Natural killer cell (primary cell): ENCODE measurements around the gene SH3BGRL. TPM values are rescaled to one million over a fixed set of nuclear protein-coding genes. Genes with fewer than 3 reads are reported as not detected.

Experiments
- ATAC-seq, 3 donors: fragments of 150-1000 bp in 2 of 3; fragments of 200-7000 bp in 1 of 3; cut with Tn5 transposase; 1 replicate in 1 of 3; 2 replicates in 2 of 3; pipeline ENCODE4 v1.10.0; 2021; ENCODE audit warnings: mild to moderate bottlenecking in 2 of 3, moderate library complexity in 2 of 3
- DNase-seq, 2 donors: peaks; one replicate each; pipeline versions ENCODE4 v3.0.0 to v3.0.0-alpha.2; 2013 to 2021; ENCODE audit warnings: mixed read lengths in 1 of 2
- H3K27ac ChIP-seq: one replicate; pipeline ENCODE4 v1.5.1; 2013; ENCODE audit warnings: mild to moderate bottlenecking, low read length
- H3K27me3 ChIP-seq: one replicate; pipeline ENCODE4 v1.6.1; 2013; ENCODE audit warnings: low read length; ENCODE audit not compliant: control insufficient read depth, insufficient read depth
- H3K36me3 ChIP-seq: one replicate; pipeline ENCODE4 v1.6.1; 2013; ENCODE audit warnings: low read length; ENCODE audit not compliant: control insufficient read depth, insufficient read depth
- H3K4me1 ChIP-seq: one replicate; pipeline ENCODE4 v1.6.1; 2013; ENCODE audit warnings: low read length; ENCODE audit not compliant: control insufficient read depth, insufficient read depth
- H3K4me3 ChIP-seq: one replicate; pipeline ENCODE4 v1.5.1; 2013; ENCODE audit warnings: low read length
- H3K9me3 ChIP-seq: one replicate; pipeline ENCODE4 v1.6.1; 2013; ENCODE audit warnings: low read length; ENCODE audit not compliant: control insufficient read depth, insufficient read depth
- H3K27ac Mint-ChIP-seq, 2 donors: one replicate each; pipeline ENCODE4 v1.8.0; 2022; ENCODE audit warnings: mild to moderate bottlenecking in 2 of 2, mixed read lengths in 2 of 2, moderate library complexity in 1 of 2
- H3K27me3 Mint-ChIP-seq, 2 donors: one replicate each; pipeline ENCODE4 v1.8.0; 2022; ENCODE audit warnings: low read depth in 2 of 2, mixed read lengths in 2 of 2
- H3K36me3 Mint-ChIP-seq: one replicate; pipeline ENCODE4 v1.8.0; 2022; ENCODE audit warnings: mixed read lengths
- H3K4me1 Mint-ChIP-seq, 2 donors: one replicate each; pipeline ENCODE4 v1.8.0; 2022; ENCODE audit warnings: mixed read lengths in 2 of 2
- H3K4me3 Mint-ChIP-seq: one replicate; pipeline ENCODE4 v1.8.0; 2022; ENCODE audit warnings: mild to moderate bottlenecking, moderate library complexity, mixed read lengths
- H3K9me3 Mint-ChIP-seq, 2 donors: one replicate each; pipeline ENCODE4 v1.8.0; 2022; ENCODE audit warnings: mixed read lengths in 2 of 2
- CTCF ChIP-seq: fragments of 200-600 bp; IDR thresholded peaks from one replicate; pipeline ENCODE4 v1.8.0; 2022; ENCODE audit warnings: antibody characterized with exemption
- WGBS: methylation state at CpG from one replicate; pipeline ENCODE4 v1.1.7; 2013; ENCODE audit warnings: missing lambda C conversion rate; ENCODE audit not compliant: insufficient coverage; 5-methylcytosine and 5-hydroxymethylcytosine counted together
- intact Hi-C: fragments of 100-400 bp; cut with micrococcal nuclease; formaldehyde crosslinking; loops from one replicate; pipeline ENCODE4 v1.14.2; 2022
- total RNA-seq, 4 donors: library from RNA; stranded (reverse); fragments of 120-200 nt in 1 of 4; gene quantifications; one replicate each; pipeline versions ENCODE4 v1.2.3 to v1.2.4, GENCODE V29; 2013 to 2022

SH3BGRL gene
- total RNA-seq, 3 donors from 2014 or later (not counting 1 experiment from before 2014, with no cell fraction given) = 103 to 108 (median 108) TPM

GRCh38 chrX:81240701-81241331, 38.9 kb downstream of the SH3BGRL start:
- Mint-ChIP-seq H3K27ac (no peak overlapping the region), H3K4me3 (no peak overlapping the region), H3K4me1 (peaks cover 18 to 25% of the 10 kb centered on the region in 2 donors), H3K27me3 (no peaks in the 10 kb centered on the region), H3K36me3 (no peaks in the 10 kb centered on the region), H3K9me3 (no peaks in the 10 kb centered on the region)
- H3K27me3 ChIP-seq = no peaks in the 10 kb centered on the region
- no peak overlapping the region for H3K4me3 ChIP-seq
- peaks cover 2% of the 10 kb centered on the region for H3K36me3 ChIP-seq
- no peaks in the 10 kb centered on the region for H3K4me1 ChIP-seq
- no peaks in the 10 kb centered on the region for H3K9me3 ChIP-seq
- TF ChIP-seq CTCF = no peak
- no peak overlapping the region for H3K27ac ChIP-seq
- DNase-seq (no peak), ATAC-seq (no peak)
- WGBS = 93% methylated on average over 2 of the region's 4 CpGs
- intact Hi-C loops = no loop called here

- 97% methylated on average over 7 of the region's 7 CpGs for WGBS
- Mint-ChIP-seq H3K36me3 (no peaks in the 10 kb centered on the region), H3K4me3 (no peak overlapping the region), H3K9me3 (no peaks in the 10 kb centered on the region), H3K27me3 (no peaks in the 10 kb centered on the region), H3K27ac (no peak overlapping the region), H3K4me1 (peaks cover 22 to 28% of the 10 kb centered on the region in 2 donors)
- Histone ChIP-seq H3K27ac (no peak overlapping the region), H3K27me3 (no peaks in the 10 kb centered on the region), H3K4me3 (no peak overlapping the region), H3K36me3 (peaks cover 2% of the 10 kb centered on the region), H3K9me3 (no peaks in the 10 kb centered on the region), H3K4me1 (no peaks in the 10 kb centered on the region)
- DNase-seq (no peak), ATAC-seq (no peak)
- no peak for TF ChIP-seq CTCF
- intact Hi-C loops = no loop called here
Measured at GRCh38 chrX:81241753-81242152, 39.9 kb downstream of the SH3BGRL start.

DNA sequence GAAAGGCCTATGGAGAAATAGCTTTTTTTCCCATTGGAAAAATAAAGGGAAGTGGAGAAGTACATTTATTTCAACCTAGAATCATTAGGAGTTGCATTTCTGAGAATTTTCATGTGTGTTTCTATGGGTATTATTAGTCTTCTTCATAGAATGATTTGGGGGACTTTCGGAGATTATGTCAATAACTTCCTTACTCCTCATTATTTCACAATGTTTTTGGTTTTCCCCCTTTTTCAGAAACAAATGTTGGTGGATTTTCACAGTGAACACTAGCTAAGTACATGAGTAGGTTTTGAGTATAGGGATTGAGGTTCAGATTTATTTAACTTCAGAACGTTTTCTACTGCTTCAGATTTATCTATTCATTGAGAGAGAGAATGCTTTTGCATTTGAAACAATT, 54.0 kb downstream of the SH3BGRL start:
- H3K9me3 Mint-ChIP-seq = no peaks in the 10 kb centered on the region
- H3K27ac Mint-ChIP-seq = no peak overlapping the region
- H3K36me3 ChIP-seq = no peaks in the 10 kb centered on the region
- H3K27me3 Mint-ChIP-seq = no peaks in the 10 kb centered on the region
- H3K4me3 ChIP-seq = no peak overlapping the region
- intact Hi-C loops = no loop called here
- H3K9me3 ChIP-seq = no peaks in the 10 kb centered on the region
- peaks cover 8 to 27% of the 10 kb centered on the region in 2 donors for H3K4me1 Mint-ChIP-seq
- no peak overlapping the region for H3K4me3 Mint-ChIP-seq
- H3K27ac ChIP-seq = no peak overlapping the region
- WGBS = no CpG with 5 or more reads among the region's 2 CpGs
- no peak for TF ChIP-seq CTCF
- ATAC-seq (no peak), DNase-seq (no peak)
- H3K4me1 ChIP-seq = no peaks in the 10 kb centered on the region
- no peaks in the 10 kb centered on the region for H3K27me3 ChIP-seq
- no peaks in the 10 kb centered on the region for H3K36me3 Mint-ChIP-seq

- Histone ChIP-seq H3K9me3 (no peaks in the 10 kb centered on the region), H3K27ac (no peak overlapping the region), H3K4me1 (no peaks in the 10 kb centered on the region), H3K4me3 (no peak overlapping the region), H3K36me3 (no peaks in the 10 kb centered on the region), H3K27me3 (no peaks in the 10 kb centered on the region)
- Mint-ChIP-seq H3K9me3 (no peaks in the 10 kb centered on the region), H3K27me3 (no peaks in the 10 kb centered on the region), H3K4me1 (peaks cover 14 to 34% of the 10 kb centered on the region in 2 donors), H3K4me3 (no peak overlapping the region), H3K27ac (no peak overlapping the region), H3K36me3 (no peaks in the 10 kb centered on the region)
- no peak for TF ChIP-seq CTCF
- no peak for DNase-seq
- ATAC-seq = no peak
- intact Hi-C loops = no loop called here
Measured at GRCh38 chrX:81257817-81258216, 55.9 kb downstream of the SH3BGRL start.
